IPS-NIHi11 (cell line): ENCODE data around the gene LRRTM1.

Experiments
- DNase-seq: peaks from one replicate; pipeline ENCODE4 v3.0.0; 2012; ENCODE audit warnings: mixed read lengths, low spot score

The LRRTM1 gene

GRCh38 chr2:80302314-80303005 lies 2.1 kb downstream of the LRRTM1 start:
- DNase-seq, result peak; percentile 12

GRCh38 chr2:80302001-80302313 lies 2.6 kb downstream of the LRRTM1 start:
- peak; percentile 10 for DNase-seq

- DNase-seq, result no peak
These were observed 3.6 kb downstream of the LRRTM1 start for GRCh38 chr2:80300954-80301353.

- DNase-seq, result no peak
These were observed 4.2 kb downstream of the LRRTM1 start for GRCh38 chr2:80300346-80300745.

GRCh38 chr2:80299661-80300060 lies 4.9 kb downstream of the LRRTM1 start:
- no peak for DNase-seq

GRCh38 chr2:80298954-80299353 lies 5.6 kb downstream of the LRRTM1 start:
- no peak for DNase-seq

GRCh38 chr2:80293039-80293438 lies 11.5 kb downstream of the LRRTM1 start:
- DNase-seq, result no peak

- no peak for DNase-seq
These were observed 12.1 kb downstream of the LRRTM1 start for GRCh38 chr2:80292474-80292873.

GRCh38 chr2:80291656-80292055 lies 12.9 kb downstream of the LRRTM1 start:
- DNase-seq, result no peak

GRCh38 chr2:80288576-80288975 lies 16.0 kb downstream of the LRRTM1 start:
- DNase-seq, result no peak

- no peak for DNase-seq
These were observed 23.5 kb downstream of the LRRTM1 start for GRCh38 chr2:80281049-80281448.

- DNase-seq, result no peak
These were observed 24.0 kb downstream of the LRRTM1 start for GRCh38 chr2:80280598-80280997.

- DNase-seq, result no peak
These were observed 34.7 kb downstream of the LRRTM1 start for GRCh38 chr2:80269806-80270205.

GRCh38 chr2:80266231-80266630 lies 38.3 kb downstream of the LRRTM1 start:
- DNase-seq, result no peak

GRCh38 chr2:80259292-80259691 lies 45.3 kb downstream of the LRRTM1 start:
- DNase-seq, result no peak

GRCh38 chr2:80258793-80259192 lies 45.8 kb downstream of the LRRTM1 start:
- DNase-seq, result no peak

- DNase-seq, result no peak
These were observed 46.2 kb downstream of the LRRTM1 start for GRCh38 chr2:80258341-80258740.

- no peak for DNase-seq
These were observed 47.1 kb downstream of the LRRTM1 start for GRCh38 chr2:80257450-80257849.

- DNase-seq, result no peak
These were observed 47.8 kb downstream of the LRRTM1 start for GRCh38 chr2:80256782-80257167.

- DNase-seq, result peak; percentile 28
These were observed 48.4 kb downstream of the LRRTM1 start for GRCh38 chr2:80255918-80256781.

GRCh38 chr2:80252294-80252986 lies 52.1 kb downstream of the LRRTM1 start:
- no peak for DNase-seq
